Activated gamma-delta T cell (primary cell): ENCODE data around the gene NQO1.

Experiments used
- DNase-seq: peaks from one replicate; lab custom pipeline; 2025; lab: John Stamatoyannopoulos, UW

Gene NQO1

DNA sequence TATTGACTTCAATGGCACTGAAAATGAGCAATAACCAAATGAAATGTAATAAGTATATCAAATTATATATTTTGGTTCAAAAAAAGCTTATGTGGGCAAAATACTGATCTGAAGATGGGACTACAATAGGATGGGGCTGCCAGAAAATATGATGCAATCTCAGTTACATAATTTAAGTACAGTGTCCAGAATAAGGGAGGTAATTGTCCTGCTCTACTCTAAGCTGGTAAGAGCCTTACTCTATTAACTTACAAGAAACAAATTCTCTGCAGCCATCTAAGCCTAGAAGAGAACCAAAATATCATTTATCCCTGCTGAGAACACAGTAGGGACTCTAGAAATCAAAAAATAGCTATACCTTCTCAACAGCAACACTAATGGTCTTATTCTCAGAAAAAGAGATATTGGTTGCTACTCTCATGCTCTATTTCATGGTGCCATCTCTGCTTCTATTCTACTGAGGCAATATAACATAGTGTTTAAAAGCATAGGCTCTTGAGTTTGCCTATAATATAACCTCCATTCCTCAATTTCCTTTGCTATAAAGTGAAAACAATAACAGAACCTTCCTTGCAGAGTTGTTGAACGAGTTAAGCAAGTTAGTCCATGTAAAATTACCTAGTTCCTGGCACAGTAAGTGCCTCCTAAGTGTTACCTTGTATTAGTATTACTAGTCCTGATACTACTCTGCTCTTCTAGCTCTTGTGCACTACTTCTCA, 19.9 kb downstream of the NQO1 start:
- DNase-seq, result no peak

DNA sequence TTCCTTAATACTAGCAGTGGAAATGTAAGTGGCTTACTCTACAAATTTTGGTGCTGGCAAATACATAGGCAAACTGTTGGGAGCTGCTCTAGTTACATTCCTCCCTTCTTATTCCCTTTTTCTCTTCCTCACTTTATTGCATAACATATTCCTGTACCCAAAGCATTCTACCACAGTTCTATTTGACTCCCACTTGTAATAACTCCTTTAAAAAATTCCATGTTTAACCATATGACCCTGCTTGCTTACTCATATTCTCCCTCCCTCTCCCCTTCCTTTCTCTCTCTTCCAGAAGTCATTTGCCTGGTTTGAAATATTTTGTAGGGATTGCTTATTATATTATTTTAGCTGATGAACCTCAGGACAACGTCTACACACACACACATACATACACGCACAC, 22.7 kb downstream of the NQO1 start:
- no peak for DNase-seq

DNA sequence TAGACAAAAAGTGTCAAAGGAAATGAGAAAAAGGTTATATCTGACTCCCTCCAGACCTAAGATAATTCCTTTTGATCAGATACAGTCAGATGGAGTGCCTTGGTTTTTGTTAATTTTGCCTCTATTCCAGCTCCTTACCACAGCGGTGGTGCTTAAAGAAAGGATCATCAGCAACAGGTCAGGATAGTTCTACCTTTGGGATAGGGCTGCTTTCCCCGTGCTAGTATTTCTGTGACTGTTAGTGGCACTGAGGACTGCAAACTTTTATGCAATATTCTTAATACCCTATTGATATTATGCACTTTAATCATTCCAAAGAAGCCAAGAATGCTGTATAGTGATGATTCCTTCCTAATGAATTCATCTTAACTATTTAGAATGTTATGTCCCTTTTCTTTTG, 24.5 kb downstream of the NQO1 start:
- DNase-seq, result no peak

DNA sequence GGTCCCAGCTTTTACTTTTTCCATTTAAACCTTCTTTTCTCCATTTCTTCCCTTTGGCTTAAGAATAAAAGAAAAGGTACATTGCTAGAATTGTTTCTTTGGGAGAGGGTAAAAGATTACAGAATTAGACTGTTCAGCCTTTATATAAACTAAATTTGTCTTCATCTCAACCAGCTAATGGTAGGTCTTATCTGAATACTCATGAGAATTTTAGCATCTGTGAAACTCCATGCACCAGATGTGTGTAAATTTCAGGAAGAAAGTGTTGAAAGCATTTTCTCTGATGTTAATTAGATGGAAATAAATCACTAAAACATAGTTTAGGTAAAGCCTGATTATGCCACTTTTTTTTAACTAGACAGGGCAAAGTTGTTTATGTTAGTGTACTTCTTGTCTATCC, 24.9 kb downstream of the NQO1 start:
- DNase-seq, result no peak

DNA sequence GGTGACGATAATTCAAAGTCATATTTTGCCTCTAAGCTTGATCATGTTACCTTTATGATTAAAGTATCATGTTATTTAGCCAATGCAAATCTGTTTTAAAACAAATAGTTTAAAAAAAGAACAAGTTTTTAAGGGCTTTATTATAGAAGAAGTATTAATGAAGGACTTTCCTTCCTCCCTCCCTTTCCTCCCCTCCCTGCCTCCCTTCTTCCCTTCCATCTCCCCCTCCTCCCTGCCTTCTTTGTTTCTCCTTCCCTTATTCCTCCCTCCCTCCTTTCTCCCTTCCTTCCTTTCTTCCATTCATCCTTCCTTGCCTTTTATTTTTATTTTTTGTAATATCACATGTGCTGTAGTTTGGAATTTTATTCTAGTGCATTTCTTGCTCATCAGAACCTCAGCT, 26.4 kb downstream of the NQO1 start:
- DNase-seq, result no peak

DNA sequence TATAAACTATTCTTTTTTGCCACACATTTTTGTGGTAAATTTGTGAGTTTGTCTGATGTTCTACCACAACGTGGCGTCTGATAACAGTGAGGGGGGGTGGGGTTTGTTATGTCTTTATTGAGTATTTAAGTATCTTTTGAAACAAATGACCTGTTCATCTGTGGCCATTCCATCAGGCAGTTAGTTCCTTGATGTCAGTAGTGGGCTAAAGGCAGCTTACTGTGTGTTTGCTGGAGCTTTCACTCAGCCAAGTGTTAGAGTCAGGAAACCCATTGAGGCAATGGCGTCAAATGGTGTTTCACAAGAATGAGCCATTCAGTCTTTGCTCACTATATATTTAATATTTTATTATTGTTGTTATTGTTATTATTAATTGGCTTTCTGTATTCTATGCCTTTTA, 28.0 kb downstream of the NQO1 start:
- DNase-seq, result no peak

DNA sequence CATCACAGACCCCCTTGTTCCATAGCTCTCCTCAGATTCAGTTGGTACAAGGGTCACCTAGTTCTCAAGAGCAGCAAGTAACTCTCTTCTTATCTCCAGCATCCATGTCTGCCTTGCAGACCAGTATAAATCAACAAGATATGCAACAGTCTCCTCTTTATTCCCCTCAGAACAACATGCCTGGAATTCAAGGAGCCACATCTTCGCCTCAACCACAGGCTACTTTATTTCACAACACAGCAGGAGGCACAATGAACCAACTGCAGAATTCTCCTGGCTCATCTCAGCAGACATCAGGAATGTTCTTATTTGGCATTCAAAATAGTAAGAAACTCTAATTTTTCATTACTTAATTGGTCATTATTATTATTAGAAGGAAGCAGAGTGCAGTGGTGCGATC, 32.4 kb downstream of the NQO1 start:
- DNase-seq, result no peak

DNA sequence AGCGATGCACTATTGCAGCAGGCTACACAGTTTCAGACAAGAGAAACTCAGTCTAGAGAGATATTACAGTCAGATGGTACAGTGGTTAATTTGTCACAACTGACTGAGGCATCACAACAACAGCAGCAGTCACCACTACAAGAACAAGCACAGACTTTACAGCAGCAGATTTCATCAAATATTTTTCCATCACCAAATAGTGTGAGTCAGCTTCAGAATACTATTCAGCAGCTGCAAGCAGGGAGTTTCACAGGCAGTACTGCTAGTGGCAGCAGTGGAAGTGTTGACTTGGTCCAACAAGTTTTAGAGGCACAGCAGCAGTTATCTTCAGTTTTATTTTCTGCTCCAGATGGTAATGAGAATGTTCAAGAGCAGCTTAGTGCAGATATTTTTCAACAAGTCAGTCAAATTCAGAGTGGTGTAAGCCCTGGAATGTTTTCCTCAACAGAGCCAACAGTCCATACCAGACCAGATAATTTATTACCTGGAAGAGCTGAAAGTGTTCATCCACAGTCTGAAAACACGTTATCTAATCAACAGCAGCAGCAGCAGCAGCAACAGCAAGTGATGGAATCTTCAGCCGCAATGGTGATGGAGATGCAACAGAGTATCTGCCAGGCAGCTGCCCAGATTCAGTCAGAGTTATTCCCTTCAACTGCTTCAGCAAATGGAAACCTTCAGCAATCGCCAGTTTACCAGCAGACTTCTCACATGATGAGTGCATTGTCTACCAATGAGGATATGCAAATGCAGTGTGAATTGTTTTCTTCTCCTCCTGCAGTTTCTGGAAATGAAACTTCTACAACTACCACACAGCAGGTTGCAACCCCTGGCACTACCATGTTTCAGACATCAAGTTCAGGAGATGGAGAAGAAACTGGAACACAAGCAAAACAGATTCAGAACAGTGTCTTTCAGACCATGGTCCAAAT, 34.1 kb downstream of the NQO1 start:
- no peak for DNase-seq

DNA sequence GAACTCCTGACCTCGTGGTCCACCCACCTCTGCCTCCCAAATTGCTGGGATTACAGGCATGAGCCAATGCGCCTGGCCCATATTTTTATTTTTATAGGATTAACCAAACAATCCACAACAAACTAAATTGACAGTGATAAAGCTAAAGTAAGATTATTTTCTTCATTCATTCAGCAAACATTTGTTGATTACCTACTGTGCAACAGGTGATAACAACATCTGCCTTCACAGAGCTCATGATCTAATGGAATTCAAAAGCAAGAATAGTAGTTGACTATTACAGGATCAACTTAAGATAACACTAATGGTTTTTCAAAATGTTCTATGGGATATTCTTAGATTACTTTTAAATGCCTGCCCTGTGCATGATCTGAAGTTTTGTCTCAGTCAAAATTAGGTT, 37.8 kb downstream of the NQO1 start:
- no peak for DNase-seq

DNA sequence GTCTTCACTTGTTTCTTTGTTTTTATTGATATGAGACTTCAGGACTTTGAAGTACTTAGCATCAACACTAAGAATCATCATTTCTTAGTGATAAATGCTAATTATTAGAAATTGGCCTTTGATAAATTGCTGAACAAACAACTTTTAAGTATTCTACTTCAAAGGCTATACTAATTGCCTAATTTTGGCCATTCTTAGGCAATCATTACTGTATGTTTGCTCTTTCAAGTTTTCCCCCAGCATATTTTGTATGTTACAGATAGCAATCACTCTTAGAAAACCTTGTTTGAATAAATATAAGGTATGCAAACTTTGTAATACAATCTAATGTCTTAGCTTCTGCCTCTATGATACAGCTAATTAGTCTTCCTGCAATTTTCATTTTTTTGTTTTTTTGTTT, 46.0 kb downstream of the NQO1 start:
- no peak for DNase-seq

DNA sequence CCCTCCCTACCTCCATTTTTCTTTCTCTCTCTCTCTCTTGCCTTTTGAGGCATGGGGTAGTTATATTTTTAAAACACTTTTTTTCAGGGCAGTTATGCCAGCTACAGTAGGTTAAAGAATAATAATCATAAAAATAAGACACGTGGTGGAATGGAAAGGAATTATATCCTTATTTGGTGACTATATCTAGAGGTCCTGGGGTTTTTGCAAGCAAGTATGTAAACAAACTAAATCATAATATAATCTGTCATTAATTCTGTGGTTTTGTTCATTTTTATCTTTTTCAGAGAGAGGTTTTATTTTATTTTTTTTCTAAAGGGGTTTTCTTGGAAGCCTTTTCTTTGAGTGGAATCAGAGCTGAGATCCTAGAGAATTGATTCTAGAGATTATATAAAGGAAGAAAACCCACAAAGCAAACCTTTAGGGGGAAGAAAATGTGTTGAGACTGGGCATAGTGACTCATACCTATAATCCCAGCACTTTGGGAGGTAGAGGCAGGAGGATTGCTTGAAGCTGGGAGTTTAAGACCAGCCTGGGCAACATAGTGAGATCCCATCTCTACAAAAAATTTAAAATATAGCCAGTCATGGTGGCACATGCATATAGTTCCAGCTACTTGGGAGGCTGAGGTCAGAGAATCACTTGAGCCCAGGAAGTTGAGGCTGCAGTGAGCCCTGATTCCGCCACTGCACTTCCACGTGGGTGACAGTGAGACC, 53.2 kb downstream of the NQO1 start:
- DNase-seq, result no peak

DNA sequence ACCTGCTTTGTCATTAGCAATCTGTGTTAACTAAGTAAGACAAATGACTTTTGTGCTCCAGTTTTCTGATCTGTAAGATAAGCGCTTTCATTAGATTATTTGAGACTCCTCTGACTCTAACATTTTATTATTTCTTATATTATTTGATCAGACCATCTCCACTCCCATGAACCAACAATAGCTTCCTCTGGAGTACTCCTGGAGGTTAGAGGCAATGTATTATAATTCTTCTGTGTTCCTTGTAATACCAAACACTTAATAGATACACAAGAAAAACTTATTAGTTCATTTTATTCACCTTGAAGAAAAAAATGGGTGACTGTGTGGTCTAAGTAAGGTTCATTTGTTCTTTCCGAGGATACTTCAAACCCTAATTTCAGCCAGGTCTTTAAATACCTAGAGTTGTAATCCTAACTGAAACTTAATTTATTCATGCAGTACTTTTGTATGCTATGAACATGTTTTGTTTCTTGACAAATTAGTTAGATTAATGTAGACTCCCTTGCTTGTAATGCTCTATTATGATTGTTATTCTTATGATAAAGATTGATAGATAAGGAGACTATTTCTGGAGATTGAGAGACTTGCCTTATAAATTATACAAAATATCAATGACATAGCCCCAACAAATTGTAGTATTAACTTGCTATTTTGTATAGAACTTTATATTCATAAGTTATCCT, 53.9 kb downstream of the NQO1 start:
- no peak for DNase-seq

DNA sequence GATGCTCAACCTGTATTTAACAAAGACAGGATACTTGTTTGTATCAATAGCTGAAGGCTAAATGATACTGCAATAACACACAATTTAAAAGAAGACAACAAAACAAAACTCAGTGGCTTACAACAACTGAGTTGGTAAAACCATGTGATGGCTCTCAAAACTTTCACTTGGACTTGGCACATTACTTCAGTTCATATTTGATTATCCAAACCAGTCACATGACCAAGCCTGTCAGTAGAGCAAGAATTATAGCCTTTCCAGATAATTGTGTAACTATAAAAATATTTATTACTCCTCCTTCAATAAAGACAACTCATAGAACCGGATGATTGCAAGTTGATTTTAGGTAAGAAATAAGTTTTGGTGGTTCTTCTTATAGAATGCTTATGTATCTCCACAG, 56.8 kb downstream of the NQO1 start:
- no peak for DNase-seq

DNA sequence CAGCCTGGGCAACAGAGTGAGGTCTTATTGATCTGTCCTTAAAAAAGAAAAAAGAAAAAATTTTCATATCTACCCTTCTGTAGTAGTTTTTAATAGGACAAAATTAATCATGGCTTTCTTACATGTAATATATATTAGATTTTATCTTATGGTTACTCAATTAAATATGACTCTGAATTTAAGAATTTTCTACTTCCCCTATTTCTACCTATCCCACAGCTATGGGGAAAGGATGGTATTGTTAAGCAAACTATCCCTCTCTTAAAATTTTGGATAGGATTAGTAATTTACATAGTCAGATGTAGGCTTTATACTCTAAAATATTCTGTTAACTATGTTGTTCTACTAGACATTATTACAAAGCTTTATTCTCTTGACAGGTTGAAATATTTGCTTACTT, 62.5 kb downstream of the NQO1 start:
- no peak for DNase-seq

DNA sequence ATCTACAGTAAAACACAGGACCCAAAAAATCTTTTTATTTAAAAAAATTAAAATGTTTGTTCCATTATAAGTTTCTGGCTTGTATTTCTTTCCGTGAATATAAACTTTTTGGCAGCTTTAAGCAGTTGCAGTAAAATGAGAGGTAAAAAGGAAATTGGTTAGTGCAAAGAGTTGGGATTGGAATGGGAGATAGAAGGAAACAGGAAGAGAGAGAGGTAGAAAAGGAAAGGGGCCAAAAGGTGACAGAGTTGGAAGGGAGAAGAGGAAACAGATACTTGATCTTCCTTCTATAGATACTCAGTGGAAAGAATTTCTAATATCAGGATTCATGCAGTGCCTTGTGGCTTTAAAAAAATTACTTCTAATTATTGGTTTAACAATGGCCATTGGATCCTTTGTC, 63.5 kb downstream of the NQO1 start:
- DNase-seq, result no peak

DNA sequence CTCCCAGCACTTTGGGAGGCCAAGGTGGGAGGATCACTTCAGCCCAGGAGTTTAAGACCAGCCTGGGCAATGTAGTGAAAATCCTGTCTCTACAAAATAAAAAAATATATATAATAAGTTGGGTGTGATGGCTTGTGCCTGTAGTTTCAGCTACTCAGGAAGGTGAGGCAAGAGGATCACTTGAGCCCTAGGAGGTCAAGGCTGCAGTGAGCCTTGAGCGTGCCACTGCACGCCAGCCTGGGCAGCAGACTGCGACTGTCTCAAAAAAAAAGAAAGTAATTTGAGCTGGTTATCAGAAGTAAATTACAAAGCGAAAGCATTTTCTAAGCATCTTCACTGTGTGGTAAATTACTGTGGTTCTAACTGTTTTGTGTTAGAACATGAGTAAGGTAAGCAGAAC, 66.2 kb downstream of the NQO1 start:
- no peak for DNase-seq
